ENCODE data around the gene GARIN1A. TPM values are rescaled to one million over a fixed set of nuclear protein-coding genes. Genes with fewer than 3 reads are reported as not detected.

Gene GARIN1A
- total RNA-seq, 1 experiment from 2014 or later, result 0.48 TPM

- no peak for DNase-seq (ENCODE audit: low read depth)
Observed at GRCh38 chr7:128718967-128719642, 47.0 kb downstream of the GARIN1A start.

DNA sequence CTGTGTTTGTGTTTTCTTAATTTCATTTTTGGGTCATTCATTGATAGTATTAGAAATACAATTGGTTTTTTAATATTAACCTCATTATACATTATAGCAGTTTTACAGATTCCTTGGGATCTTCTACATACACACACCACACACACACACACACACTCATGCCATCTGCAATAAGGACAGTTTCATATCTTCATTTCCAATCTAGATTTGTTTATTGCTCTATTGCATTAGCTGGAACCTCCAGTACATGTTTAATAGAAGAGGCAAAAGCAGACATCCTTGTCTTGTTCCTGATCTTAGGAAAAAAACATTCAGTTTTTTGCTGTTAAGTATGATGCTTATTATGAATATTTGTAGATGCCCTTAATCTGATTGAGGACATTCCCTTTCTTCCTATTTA, 49.3 kb downstream of the GARIN1A start:
- DNase-seq (ENCODE audit: low read depth), result no peak

Other genes with a start within 250 kb of the GARIN1A start
- gene HILPDA, start 216.4 kb upstream of the GARIN1A start, total RNA-seq (2014; rRNA removed; shearing (Covaris generic)), result 18.7 and 29.1 TPM in 2 replicates
- 29.2 and 30.8 TPM in 2 replicates for gene METTL2B, start 195.5 kb upstream of the GARIN1A start, total RNA-seq (2014; rRNA removed; shearing (Covaris generic))
- 513 and 575 TPM in 2 replicates for gene CALU, start 67.1 kb downstream of the GARIN1A start, total RNA-seq (2014; rRNA removed; shearing (Covaris generic))
- gene OPN1SW, start 103.5 kb downstream of the GARIN1A start, total RNA-seq (2014; rRNA removed; shearing (Covaris generic)), result not detected in 2 replicates
- gene CCDC136, start 119.7 kb downstream of the GARIN1A start, total RNA-seq (2014; rRNA removed; shearing (Covaris generic)), result 2.8 and 3.8 TPM in 2 replicates
- gene FLNC, start 158.1 kb downstream of the GARIN1A start, total RNA-seq (2014; rRNA removed; shearing (Covaris generic)), result 6.7 and 11.2 TPM in 2 replicates
- gene ATP6V1F, start 190.6 kb downstream of the GARIN1A start, total RNA-seq (2014; rRNA removed; shearing (Covaris generic)), result 234 TPM in 2 replicates
- gene KCP, start 238.4 kb downstream of the GARIN1A start, total RNA-seq (2014; rRNA removed; shearing (Covaris generic)), result under 0.01 TPM in 1 of 2 replicates, not detected in the other

All from RPMI7951 (cell line).